GM18505 (cell line): Measurements from ENCODE around the gene ZNF107.
"Not testable (repeated sequence)": the region's sequence is repeated elsewhere in the genome, so short reads cannot be mapped to it uniquely, and the experiment has no call there.

Experiments used
- ATAC-seq: cut with Tn5 transposase; IDR thresholded peaks from one replicate; pipeline ENCODE4 v1.9.1; 2021; ENCODE audit not compliant: unreplicated experiment
- POLR2A ChIP-seq: IDR thresholded peaks from 4 replicates; pipeline ENCODE4 v1.6.1; 2011; ENCODE audit warnings: borderline replicate concordance; ENCODE audit not compliant: insufficient read depth, insufficient read length; ENCODE audit errors: extremely low read depth

Gene ZNF107

GRCh38 chr7:64656489-64656888 lies 9.4 kb upstream of the ZNF107 start:
- no peak for TF ChIP-seq POLR2A
- no peak for ATAC-seq

GRCh38 chr7:64662091-64662490 lies 3.8 kb upstream of the ZNF107 start:
- ATAC-seq = not testable (repeated sequence)

GRCh38 chr7:64666663-64667050 lies 724 bp downstream of the ZNF107 start:
- no peak for TF ChIP-seq POLR2A
- no peak for ATAC-seq

- no peak for TF ChIP-seq POLR2A
- ATAC-seq = no peak
Observed at GRCh38 chr7:64667311-64667710, 1.4 kb downstream of the ZNF107 start.

- no peak for ATAC-seq
Observed at GRCh38 chr7:64672414-64672813, 6.5 kb downstream of the ZNF107 start.

GRCh38 chr7:64685091-64685490 lies 19.2 kb downstream of the ZNF107 start:
- no peak for TF ChIP-seq POLR2A
- ATAC-seq = no peak

More at GRCh38 chr7:64672414-64672813, 6.5 kb downstream of the ZNF107 start:
- no peak for TF ChIP-seq POLR2A

GRCh38 chr7:64685741-64686140 lies 19.8 kb downstream of the ZNF107 start:
- no peak for ATAC-seq
- TF ChIP-seq POLR2A = no peak

GRCh38 chr7:64686493-64687184 lies 20.7 kb downstream of the ZNF107 start:
- TF ChIP-seq POLR2A = no peak
- peak; percentile 55 for ATAC-seq

- no peak for ATAC-seq
- no peak for TF ChIP-seq POLR2A
Observed at GRCh38 chr7:64687249-64687648, 21.3 kb downstream of the ZNF107 start.

- TF ChIP-seq POLR2A = no peak
- no peak for ATAC-seq
Observed at GRCh38 chr7:64688988-64689387, 23.1 kb downstream of the ZNF107 start.

GRCh38 chr7:64691831-64692230 lies 25.9 kb downstream of the ZNF107 start:
- TF ChIP-seq POLR2A = no peak
- ATAC-seq = no peak

GRCh38 chr7:64697863-64698262 lies 31.9 kb downstream of the ZNF107 start:
- not testable (repeated sequence) for ATAC-seq

GRCh38 chr7:64706625-64707292 lies 40.8 kb downstream of the ZNF107 start:
- TF ChIP-seq POLR2A = no peak
- no peak for ATAC-seq

GRCh38 chr7:64717896-64718295 lies 52.0 kb downstream of the ZNF107 start:
- not testable (repeated sequence) for ATAC-seq

GRCh38 chr7:64729089-64729848 lies 63.3 kb downstream of the ZNF107 start:
- no peak for TF ChIP-seq POLR2A

More at GRCh38 chr7:64729089-64729848, 63.3 kb downstream of the ZNF107 start:
- no peak for ATAC-seq
